ENCODE measurements around the gene ANO10. TPM values are rescaled to one million over a fixed set of nuclear protein-coding genes. Genes with fewer than 3 reads are reported as not detected.
"Not testable (repeated sequence)": the region's sequence is repeated elsewhere in the genome, so short reads cannot be mapped to it uniquely, and the experiment has no call there.

Gene ANO10
- total RNA-seq, 1 donor from 2014 or later, result 8.4 TPM

DNA sequence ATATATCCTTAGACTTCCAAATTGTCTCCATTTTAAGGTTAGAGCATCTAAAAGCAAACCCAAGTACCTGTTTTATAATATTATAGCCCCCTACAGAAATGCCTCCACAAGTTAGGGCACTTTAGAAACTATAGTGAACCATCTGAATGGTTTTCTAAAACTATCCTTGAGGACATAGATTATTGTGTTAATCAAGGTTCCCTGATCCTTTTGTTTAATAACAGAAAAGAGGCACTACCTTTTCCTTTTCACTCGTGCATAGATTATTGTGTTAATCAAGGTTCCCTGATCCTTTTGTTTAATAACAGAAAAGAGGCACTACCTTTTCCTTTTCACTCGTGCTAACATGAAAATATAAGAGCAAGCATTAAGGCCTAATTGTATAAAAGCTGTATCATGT lies 143.0 kb downstream of the ANO10 start:
- intact Hi-C loops (cut with micrococcal nuclease), result loop anchor here (5.0 kb wide), 1 partner anchor 192 kb away; the partner anchor contains the start of gene SNRK

DNA sequence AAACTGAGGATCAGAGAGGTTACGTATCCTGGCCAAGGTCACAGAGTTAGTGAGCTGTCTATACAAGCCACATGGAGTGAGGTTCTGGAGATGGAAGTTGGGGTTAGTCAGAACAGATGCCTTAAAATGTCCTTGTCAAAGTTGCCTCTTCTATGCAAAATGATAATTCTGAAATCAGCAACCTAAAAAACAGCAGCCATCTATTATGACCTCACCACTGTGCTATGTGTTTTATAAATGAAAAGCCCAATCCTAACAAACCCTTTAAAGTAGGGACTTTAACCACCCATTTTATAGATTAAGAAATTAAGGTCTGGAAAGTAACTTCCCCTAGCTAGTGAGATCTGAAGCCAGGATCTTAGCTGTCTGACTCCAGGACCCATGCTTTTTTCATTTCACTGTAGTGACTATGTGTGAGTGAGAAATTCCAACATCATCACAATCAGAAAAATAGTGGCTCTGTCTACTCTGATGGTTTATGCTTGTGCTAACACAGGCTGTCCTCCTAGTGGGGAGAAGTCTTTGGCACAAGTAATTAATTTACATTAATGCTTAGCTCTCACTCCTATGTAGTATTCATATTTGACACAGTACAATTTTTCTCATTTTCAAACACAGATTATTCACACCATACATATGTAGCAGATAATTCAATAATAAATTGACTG lies 143.6 kb downstream of the ANO10 start:
- intact Hi-C loops (cut with micrococcal nuclease), result loop anchor here (5.0 kb wide), 1 partner anchor 191 kb away; the partner anchor contains the start of gene SNRK

DNA sequence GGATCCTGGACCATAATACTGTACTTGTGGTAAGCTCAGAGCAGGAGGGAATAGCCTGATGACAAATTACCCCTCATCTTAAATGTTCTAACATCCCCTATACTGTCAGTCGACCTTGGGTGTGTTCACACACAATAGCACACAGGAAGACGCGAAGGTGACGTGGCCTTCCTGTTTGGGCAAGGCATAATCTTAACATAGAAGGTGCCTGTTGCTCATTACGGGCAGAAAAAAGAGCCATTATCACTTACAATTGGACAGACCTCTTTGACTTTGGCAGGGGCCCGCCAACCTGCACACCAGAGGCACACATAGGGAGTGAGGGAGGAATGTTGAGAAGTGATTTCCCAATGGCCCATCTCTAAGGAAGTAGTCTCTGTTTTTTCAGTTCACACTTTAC lies 144.2 kb downstream of the ANO10 start:
- intact Hi-C loops (cut with micrococcal nuclease), result loop anchor here (1.0 to 5.0 kb wide), 2 partner anchors 88 to 190 kb away; partner anchors contain the start of gene SNRK

DNA sequence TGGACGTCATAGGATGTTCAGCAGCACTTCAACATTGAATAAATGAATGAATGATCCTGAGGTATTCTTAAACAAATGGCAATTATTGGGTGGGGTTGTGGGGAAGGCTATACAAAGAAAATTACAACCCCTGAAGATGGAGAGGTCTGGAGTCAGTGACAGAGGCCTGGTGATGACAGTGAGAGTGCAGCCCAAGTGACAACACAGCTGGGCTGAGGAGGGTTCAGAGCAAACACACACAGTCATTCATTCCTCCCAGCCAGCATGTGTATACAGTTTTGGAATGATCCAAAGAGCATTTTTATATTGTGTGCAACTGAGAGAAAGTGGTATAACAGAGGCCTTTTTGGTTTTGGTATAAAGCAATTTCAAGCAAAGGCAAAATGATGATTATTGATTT lies 148.1 kb downstream of the ANO10 start:
- intact Hi-C loops (cut with micrococcal nuclease), result no loop called here

- intact Hi-C loops (cut with micrococcal nuclease), result no loop called here
Measured at GRCh38 chr3:43473244-43473643, 148.6 kb downstream of the ANO10 start.

GRCh38 chr3:43468133-43468532 lies 153.7 kb downstream of the ANO10 start:
- intact Hi-C loops (cut with micrococcal nuclease), result no loop called here

DNA sequence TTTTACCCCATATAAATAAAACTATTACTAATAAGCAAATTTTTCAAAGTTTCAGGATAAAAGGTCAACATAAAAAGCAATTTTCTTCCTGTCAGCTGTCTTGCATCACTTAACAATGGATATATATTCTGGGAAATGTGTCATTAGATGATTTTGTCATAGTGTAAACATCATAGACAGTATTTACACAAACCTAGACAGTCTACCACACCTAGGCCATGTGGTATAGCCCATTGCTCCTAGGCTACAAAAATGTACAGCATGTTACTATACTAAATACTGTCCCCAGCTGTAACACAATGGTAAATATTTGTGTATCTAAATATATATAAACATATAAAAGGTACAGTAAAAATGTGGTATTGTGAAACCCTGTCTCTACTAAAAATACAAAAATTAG lies 156.7 kb downstream of the ANO10 start:
- intact Hi-C loops (cut with micrococcal nuclease), result no loop called here

DNA sequence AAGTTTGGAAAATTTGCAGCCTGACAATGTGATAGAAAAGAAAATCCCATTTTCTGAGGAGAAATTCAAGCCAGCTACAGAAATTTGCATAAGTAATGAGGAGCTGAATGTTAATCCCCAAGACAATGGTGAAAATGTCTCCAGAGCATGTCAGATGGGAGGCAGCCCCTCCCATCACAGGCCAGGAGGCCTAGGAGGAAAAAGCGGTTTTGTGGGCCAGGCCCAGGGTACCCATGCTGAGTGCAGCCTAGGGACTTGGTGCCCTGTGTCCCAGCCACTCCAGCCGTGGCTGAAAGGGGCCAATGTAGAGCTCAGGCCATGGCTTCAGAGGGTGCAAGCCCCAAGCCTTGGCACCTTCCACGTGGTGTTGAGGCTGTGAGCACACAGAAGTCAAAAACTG lies 159.2 kb downstream of the ANO10 start:
- intact Hi-C loops (cut with micrococcal nuclease), result not testable (repeated sequence)

DNA sequence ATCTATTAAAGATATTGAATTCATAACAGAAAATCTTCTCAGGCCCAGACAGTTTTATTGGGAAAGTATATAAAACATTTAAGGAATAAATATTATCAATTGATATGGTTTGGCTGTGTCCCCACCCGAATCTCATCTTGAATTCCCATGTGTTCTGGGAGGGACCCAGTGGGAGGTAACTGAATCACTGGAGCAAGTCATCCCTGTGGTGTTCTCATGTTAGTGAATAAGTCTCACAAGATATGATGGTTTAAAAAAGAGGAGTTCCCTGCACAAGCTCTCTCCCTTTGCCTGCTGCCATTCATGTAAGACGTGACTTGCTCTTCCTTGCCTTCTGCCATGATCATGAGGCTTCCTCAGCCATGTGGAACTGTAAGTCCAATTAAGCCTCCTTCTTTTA lies 160.5 kb downstream of the ANO10 start:
- intact Hi-C loops (cut with micrococcal nuclease), result no loop called here

DNA sequence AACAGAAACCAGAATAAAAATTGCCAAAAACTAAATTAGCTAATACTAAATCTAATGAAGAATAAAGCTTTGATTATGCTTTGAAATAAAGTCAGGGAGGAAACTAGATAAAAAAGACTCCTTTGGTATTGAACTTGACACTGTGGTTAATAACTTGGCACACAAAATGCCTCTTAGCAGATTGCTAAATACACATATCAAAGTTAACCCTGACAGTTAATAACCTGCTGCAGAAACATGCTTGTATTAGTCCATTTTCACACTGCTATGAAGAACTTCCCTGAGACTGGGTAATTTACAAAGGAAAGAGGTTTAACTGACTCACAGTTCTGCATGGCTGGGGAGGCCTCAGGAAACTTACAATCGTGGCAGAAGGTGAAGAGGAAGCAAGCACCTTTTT lies 164.8 kb downstream of the ANO10 start:
- intact Hi-C loops (cut with micrococcal nuclease), result not testable (repeated sequence)

DNA sequence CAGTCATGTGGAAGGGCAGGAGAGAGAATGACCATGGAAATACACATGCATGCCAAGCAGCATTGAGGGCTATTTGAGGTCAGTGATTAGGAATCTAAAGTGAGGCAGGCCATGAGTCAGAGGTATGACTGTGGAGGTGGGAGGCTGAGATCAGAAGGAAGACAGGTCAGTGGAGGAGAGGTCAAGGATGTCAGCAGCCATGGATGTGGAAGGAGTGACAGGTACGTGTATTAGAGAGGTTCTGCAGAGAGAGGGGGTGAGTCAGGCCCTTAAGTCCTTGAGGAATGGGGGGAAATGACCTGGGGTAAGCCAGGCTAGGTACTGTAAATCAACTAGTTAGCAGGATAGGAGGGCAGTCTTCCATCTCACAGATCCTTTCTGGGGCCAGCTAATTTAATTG lies 166.6 kb downstream of the ANO10 start:
- intact Hi-C loops (cut with micrococcal nuclease), result no loop called here

- intact Hi-C loops (cut with micrococcal nuclease), result no loop called here
Measured at GRCh38 chr3:43453981-43454380, 167.8 kb downstream of the ANO10 start.

DNA sequence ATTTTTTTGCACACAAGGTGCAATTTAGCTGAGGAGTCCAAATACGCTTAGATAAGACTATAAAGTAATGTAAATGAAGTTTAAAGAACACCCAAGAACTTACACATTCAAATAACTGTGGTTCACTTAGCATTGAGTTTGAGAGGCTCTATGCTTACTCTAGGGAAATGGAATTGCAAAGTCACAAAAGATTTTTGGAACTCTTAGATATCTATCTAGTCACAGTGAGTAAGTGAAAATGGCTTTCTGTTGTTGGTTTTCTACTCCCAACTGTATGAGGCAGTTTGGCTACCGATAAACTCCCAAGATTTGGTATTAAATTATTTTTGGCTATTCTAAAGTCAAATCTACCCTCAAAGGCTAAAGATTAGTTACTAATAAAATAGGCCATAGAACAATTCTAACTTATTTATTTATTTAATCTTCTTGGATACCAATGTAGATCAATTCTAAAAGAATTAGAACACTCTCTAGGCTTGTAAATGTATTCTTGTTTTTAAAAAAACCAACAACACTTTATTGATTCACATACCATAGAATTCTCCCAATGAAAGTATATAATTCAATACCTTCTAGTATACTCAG lies 170.0 kb downstream of the ANO10 start:
- intact Hi-C loops (cut with micrococcal nuclease), result no loop called here

GRCh38 chr3:43448098-43448497 lies 173.7 kb downstream of the ANO10 start:
- intact Hi-C loops (cut with micrococcal nuclease), result loop anchor here (2.0 kb wide), 1 partner anchor 59 kb away; no protein-coding TSS in a partner anchor

DNA sequence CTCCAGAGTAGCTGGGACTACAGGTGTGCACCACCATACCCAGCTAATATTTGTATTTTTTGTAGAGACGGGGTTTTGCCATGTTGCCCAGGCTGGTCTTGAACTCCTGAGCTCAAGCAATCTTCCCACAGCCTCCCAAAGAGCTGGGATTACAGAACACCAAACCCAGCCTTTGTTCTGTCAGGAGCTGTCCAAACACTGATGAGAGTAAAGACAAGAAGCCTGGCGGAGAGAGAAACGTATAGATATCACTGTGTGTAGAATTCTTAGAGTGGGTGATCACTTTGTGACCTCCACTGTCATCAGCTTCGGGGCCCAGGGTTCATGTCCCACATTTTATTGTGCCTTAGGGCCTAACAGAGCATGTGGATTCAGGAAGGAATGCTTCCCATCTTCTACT lies 176.0 kb downstream of the ANO10 start:
- intact Hi-C loops (cut with micrococcal nuclease), result no loop called here

- intact Hi-C loops (cut with micrococcal nuclease), result no loop called here
Measured at GRCh38 chr3:43442872-43443395, 178.9 kb downstream of the ANO10 start.

DNA sequence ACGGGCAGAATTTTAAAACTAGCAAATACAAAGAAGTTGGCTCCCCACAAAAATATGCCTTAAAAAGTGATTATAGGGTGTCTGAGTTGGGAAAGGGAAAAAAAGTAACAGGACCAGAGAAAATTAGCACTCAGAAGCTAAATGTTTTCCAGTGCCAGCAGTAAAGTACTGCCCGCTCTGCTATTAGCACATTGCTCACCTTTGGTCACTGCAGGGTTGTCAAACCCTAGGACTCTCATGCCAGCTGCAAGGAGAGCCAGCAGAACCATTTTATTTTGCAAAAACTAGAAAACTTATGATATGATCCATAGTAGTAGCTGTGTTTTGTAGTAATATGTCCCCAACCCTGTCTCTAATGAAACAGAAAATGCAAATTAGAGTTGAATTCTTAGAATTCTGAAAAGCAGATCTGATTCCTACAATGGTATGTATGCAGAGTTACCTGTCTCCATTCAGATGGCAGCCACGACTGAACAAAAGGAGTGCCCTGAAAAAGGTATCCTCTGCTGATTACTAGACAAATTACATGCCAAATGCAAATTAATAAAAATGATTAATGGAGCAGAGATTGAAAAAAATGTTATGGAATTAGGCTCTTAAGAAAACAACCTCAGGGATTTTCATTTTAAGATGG lies 185.2 kb downstream of the ANO10 start:
- intact Hi-C loops (cut with micrococcal nuclease), result no loop called here

DNA sequence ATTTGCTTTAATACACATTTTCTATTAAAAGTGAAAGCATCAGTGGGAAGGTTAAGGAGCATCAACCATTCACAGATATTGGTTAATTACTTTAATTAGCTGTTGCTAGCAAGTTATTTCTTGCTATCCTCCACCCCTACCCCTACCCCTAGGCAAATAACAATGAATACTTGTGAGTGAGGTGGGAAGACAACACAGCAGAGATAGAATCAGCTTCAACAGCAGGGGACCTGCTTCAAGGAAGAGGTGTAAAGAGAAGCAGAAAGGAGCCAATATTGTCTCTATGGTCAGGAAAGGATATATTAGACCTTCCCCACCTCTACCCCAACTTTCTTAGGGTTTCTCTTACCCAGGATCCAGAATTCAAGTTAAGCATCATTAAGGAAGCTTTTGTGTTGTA lies 186.1 kb downstream of the ANO10 start:
- intact Hi-C loops (cut with micrococcal nuclease), result no loop called here

DNA sequence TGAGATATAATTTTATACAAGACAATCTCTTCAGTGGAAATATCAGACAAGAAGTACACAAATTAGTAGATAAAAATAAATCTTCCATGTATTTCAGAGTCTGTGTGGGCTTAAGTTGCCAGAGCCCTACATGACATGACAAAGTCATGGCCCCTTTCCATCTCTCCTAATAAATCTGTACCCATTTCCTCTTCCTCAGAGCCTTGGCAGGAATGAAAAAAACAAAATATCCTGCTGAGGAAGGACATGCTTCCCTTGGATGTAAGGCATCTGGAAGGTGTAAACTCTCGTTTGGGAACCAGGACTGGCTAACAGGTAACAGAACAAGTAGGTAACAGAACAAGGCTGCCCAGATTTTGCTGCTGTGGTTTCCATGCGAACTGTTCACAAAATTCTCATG lies 187.4 kb downstream of the ANO10 start:
- intact Hi-C loops (cut with micrococcal nuclease), result no loop called here

- intact Hi-C loops (cut with micrococcal nuclease), result no loop called here
Measured at GRCh38 chr3:43432462-43432861, 189.3 kb downstream of the ANO10 start.

- intact Hi-C loops (cut with micrococcal nuclease), result no loop called here
Measured at GRCh38 chr3:43426388-43426787, 195.4 kb downstream of the ANO10 start.

- intact Hi-C loops (cut with micrococcal nuclease), result no loop called here
Measured at GRCh38 chr3:43425829-43426228, 196.0 kb downstream of the ANO10 start.
